ENCODE results near the gene RCL1. TPM values are rescaled to one million over a fixed set of nuclear protein-coding genes. Genes with fewer than 3 reads are reported as not detected.
"Not testable (repeated sequence)": the region's sequence is repeated elsewhere in the genome, so short reads cannot be mapped to it uniquely, and the experiment has no call there.

RCL1 gene
- total RNA-seq: 22.9 TPM
- long read RNA-seq, transcript RCL1-204 (9 exons, 2,134 nt): major isoform, 15 of 27 reads
- long read RNA-seq, partial matches to known transcripts: 2 of 27 reads
- long read RNA-seq, other reads (novel, unspliced or antisense): 9 of 27 reads

GRCh38 chr9:4792572-4793458 is at the start of gene RCL1:
RCL1 (plus strand) TSS chr9:4792944; CDS start chr9:4793092, 148 bp downstream.
- Histone ChIP-seq H3K9me3 (no peaks in the 10 kb centered on the region), H3K4me1 (peaks cover 34% of the 10 kb centered on the region), H3K36me3 (no peaks in the 10 kb centered on the region), H3K27me3 (ENCODE audit: low read depth) (no peaks in the 10 kb centered on the region), H3K27ac (peak within 1 kb of the TSS; percentile 95), H3K4me3 (peak within 1 kb of the TSS; percentile 95)
- ATAC-seq (peak; percentile 99 to 100), DNase-seq (peak; percentile 97)
- TF ChIP-seq CTCF (IDR thresholded peaks at IDR 0.05): no peak
- intact Hi-C loops (cut with DNase I): no loop called here

- no peak for TF ChIP-seq CTCF (IDR thresholded peaks at IDR 0.05)
- Histone ChIP-seq H3K27me3 (ENCODE audit: low read depth) (no peaks in the 10 kb centered on the region), H3K4me3 (no peak overlapping the region), H3K9me3 (no peaks in the 10 kb centered on the region), H3K36me3 (no peaks in the 10 kb centered on the region), H3K4me1 (peaks cover 19% of the 10 kb centered on the region), H3K27ac (no peak overlapping the region)
- intact Hi-C loops (cut with DNase I): no loop called here
- ATAC-seq (no peak), DNase-seq (no peak)
Measured at GRCh38 chr9:4743131-4743875, 49.4 kb upstream of the RCL1 start.

- no peak for DNase-seq
- peaks cover 5% of the 10 kb centered on the region for H3K4me1 ChIP-seq
- no peaks in the 10 kb centered on the region for H3K36me3 ChIP-seq
- H3K27ac ChIP-seq: no peak overlapping the region
- intact Hi-C loops (cut with DNase I): no loop called here
- no peaks in the 10 kb centered on the region for H3K27me3 ChIP-seq (ENCODE audit: low read depth)
- no peak for TF ChIP-seq CTCF (IDR thresholded peaks at IDR 0.05)
- no peaks in the 10 kb centered on the region for H3K9me3 ChIP-seq
- ATAC-seq: no peak
- H3K4me3 ChIP-seq: no peak overlapping the region
Measured at GRCh38 chr9:4746278-4747030, 46.3 kb upstream of the RCL1 start.

- no peak for ATAC-seq
- no peak overlapping the region for H3K4me3 ChIP-seq
- no peaks in the 10 kb centered on the region for H3K9me3 ChIP-seq
- intact Hi-C loops (cut with DNase I): no loop called here
- no peaks in the 10 kb centered on the region for H3K36me3 ChIP-seq
- no peaks in the 10 kb centered on the region for H3K4me1 ChIP-seq
- TF ChIP-seq CTCF (IDR thresholded peaks at IDR 0.05): no peak
- no peaks in the 10 kb centered on the region for H3K27me3 ChIP-seq (ENCODE audit: low read depth)
- H3K27ac ChIP-seq: no peak overlapping the region
- no peak for DNase-seq
Measured at GRCh38 chr9:4748612-4749011, 44.1 kb upstream of the RCL1 start.

- intact Hi-C loops (cut with DNase I): no loop called here
- H3K27ac ChIP-seq: no peak overlapping the region
- H3K27me3 ChIP-seq (ENCODE audit: low read depth): no peaks in the 10 kb centered on the region
- TF ChIP-seq CTCF (IDR thresholded peaks at IDR 0.05): peak; percentile 61
- no peaks in the 10 kb centered on the region for H3K36me3 ChIP-seq
- DNase-seq (no peak), ATAC-seq (peak; percentile 51 to 75)
- H3K4me3 ChIP-seq: no peak overlapping the region
- H3K4me1 ChIP-seq: no peaks in the 10 kb centered on the region
- H3K9me3 ChIP-seq: no peaks in the 10 kb centered on the region
Measured at GRCh38 chr9:4750023-4750673, 42.6 kb upstream of the RCL1 start.

GRCh38 chr9:4754530-4754929 is 38.2 kb upstream of the RCL1 start:
- intact Hi-C loops (cut with DNase I); DNase-seq; H3K4me1 ChIP-seq; H3K9me3 ChIP-seq; ATAC-seq; H3K36me3 ChIP-seq; H3K27ac ChIP-seq; H3K4me3 ChIP-seq; H3K27me3 ChIP-seq (ENCODE audit: low read depth): not testable (repeated sequence)
